ENCODE results near the gene ARFGAP3. TPM values are rescaled to one million over a fixed set of nuclear protein-coding genes. Genes with fewer than 3 reads are reported as not detected.

ARFGAP3 gene
- total RNA-seq, 1 experiment from 2014 or later: 15.0 TPM

DNA sequence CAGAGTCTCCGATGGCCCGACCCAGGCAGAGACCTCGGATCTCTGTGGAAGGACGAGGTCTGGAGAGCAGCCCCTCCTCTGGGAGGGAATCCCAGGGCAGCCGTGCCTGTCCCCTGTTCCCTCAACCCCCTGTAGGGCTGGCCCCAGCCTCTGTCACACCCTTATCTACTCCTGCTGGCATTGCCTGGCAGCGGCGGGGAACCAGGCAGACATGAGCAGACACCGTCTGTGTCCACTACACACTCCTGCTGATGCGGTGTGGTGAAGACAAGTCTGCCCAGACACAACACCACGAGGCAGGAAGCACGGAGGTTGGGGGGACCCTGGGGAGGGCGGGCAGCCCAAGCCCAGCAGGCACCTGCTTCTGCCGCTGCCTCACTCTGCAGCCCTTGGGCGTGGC is 83.9 kb downstream of the ARFGAP3 start:
- H2BK12ac ChIP-seq (ENCODE audit: insufficient read length, low read depth, low read length): no peak overlapping the region
- no peak overlapping the region for H4K8ac ChIP-seq (replicated peaks; ENCODE audit: insufficient read length, low read depth, low read length)
- no peak overlapping the region for H3K4me2 ChIP-seq (ENCODE audit: insufficient read depth, insufficient read length, low read length)
- H3K18ac ChIP-seq (ENCODE audit: insufficient read length, low read depth, low read length): no peak overlapping the region
- Mint-ChIP-seq H3K27me3 (ENCODE audit: low read depth) (peaks cover 2% of the 10 kb centered on the region), H3K9me3 (no peaks in the 10 kb centered on the region), H3K36me3 (ENCODE audit: insufficient read depth in 1 of 3, low read depth in 3 of 3) (no peaks in the 10 kb centered on the region), H3K4me3 (no peak overlapping the region), H3K27ac (no peak overlapping the region; a peak in 1 of 7 replicates), H3K4me1 (peaks cover 9 to 18% of the 10 kb centered on the region in 2 experiments; a peak in 3 of 4 replicates)
- H2BK20ac ChIP-seq (ENCODE audit: low read depth, low read length, poor library complexity, severe bottlenecking): no peak overlapping the region
- no peak overlapping the region for H4K91ac ChIP-seq (ENCODE audit: insufficient read length, low read depth, low read length)
- no peak overlapping the region for H3K27ac ChIP-seq (ENCODE audit: insufficient read length, low read depth, low read length)
- H3K23me2 ChIP-seq (ENCODE audit: insufficient read length, low read depth, low read length, poor library complexity, severe bottlenecking): no peaks in the 10 kb centered on the region
- no peaks in the 10 kb centered on the region for H3K4me1 ChIP-seq (ENCODE audit: insufficient read depth, low read length)
- no peak overlapping the region for H3K9ac ChIP-seq (ENCODE audit: extremely low read depth, insufficient read length, low read length)
- H3K23ac ChIP-seq (ENCODE audit: insufficient read length, low read depth, low read length): no peak overlapping the region
- no peaks in the 10 kb centered on the region for H3K79me1 ChIP-seq (ENCODE audit: insufficient read depth, low read depth, low read length, poor library complexity, severe bottlenecking)
- H2BK15ac ChIP-seq (ENCODE audit: low read depth, low read length): no peak overlapping the region
- H3T11ph ChIP-seq (ENCODE audit: low read length): no peak overlapping the region
- H3K9me3 ChIP-seq (ENCODE audit: control insufficient read depth, low read depth, low read length): no peaks in the 10 kb centered on the region
- no peak overlapping the region for H3K14ac ChIP-seq (ENCODE audit: insufficient read depth, low read length)
- no peaks in the 10 kb centered on the region for H4K20me1 ChIP-seq (ENCODE audit: control insufficient read depth, insufficient read depth, insufficient read length)
- H4K5ac ChIP-seq (ENCODE audit: insufficient read length, low read depth, low read length): no peak overlapping the region
- no peak overlapping the region for H2AK5ac ChIP-seq (ENCODE audit: insufficient read length, low read length)
- WGBS (ENCODE audit: extremely low coverage, insufficient read length, low lambda C conversion rate): no CpG with 5 or more reads among the region's 14 CpGs
- no peak overlapping the region for H2AFZ ChIP-seq (ENCODE audit: low read length)
- no peak overlapping the region for H3K56ac ChIP-seq (ENCODE audit: insufficient read length, low read depth, low read length)
- no peak for DNase-seq
- H3K27me3 ChIP-seq (ENCODE audit: insufficient read depth, low read length): no peaks in the 10 kb centered on the region
- H3K4ac ChIP-seq (ENCODE audit: low read depth, low read length): no peak overlapping the region
- H3K79me2 ChIP-seq (ENCODE audit: insufficient read depth, low read length): no peaks in the 10 kb centered on the region
- TF ChIP-seq CTCF (conservative IDR thresholded peaks at IDR 0.05): no peak
- H2BK120ac ChIP-seq (ENCODE audit: low read depth, low read length, poor library complexity, severe bottlenecking): no peak overlapping the region
- no peak overlapping the region for H2BK5ac ChIP-seq (ENCODE audit: insufficient read length, low read length)

All from H9 (cell line).